Loucy (cell line): Measurements from ENCODE around the gene CDH13.

Experiments
- H2AFZ ChIP-seq: fragments of 200-600 bp; sonication (generic); 2 replicates; pipeline ENCODE4 v1.6.0; 2016; ENCODE audit warnings: antibody characterized with exemption, mild to moderate bottlenecking, low read length, moderate library complexity
- H3F3A ChIP-seq: fragments of 200-600 bp; 2 replicates; pipeline ENCODE4 v1.6.0; 2016; ENCODE audit warnings: antibody characterized with exemption, low read depth, mild to moderate bottlenecking
- H3K27me3 ChIP-seq: fragments of 200-600 bp; sonication (generic); 2 replicates; pipeline ENCODE4 v1.6.1; 2014; ENCODE audit warnings: low read length, mild to moderate bottlenecking; ENCODE audit not compliant: insufficient read depth, poor library complexity, severe bottlenecking
- H3K36me3 ChIP-seq: fragments of 200-600 bp; sonication (generic); 2 replicates; pipeline ENCODE4 v1.6.1; 2016; ENCODE audit warnings: low read length; ENCODE audit not compliant: insufficient read depth
- H3K4me1 ChIP-seq: fragments of 200-600 bp; sonication (generic); 2 replicates; pipeline ENCODE4 v1.5.1; 2014; ENCODE audit warnings: low read length, mild to moderate bottlenecking; ENCODE audit not compliant: insufficient read depth, poor library complexity, severe bottlenecking
- H3K4me2 ChIP-seq: fragments of 200-600 bp; sonication (generic); 2 replicates; pipeline ENCODE4 v1.6.0; 2014; ENCODE audit warnings: antibody characterized with exemption, low read length, low read depth, mild to moderate bottlenecking; ENCODE audit not compliant: poor library complexity, severe bottlenecking
- H3K4me3 ChIP-seq: fragments of 200-600 bp; sonication (generic); 2 replicates; pipeline ENCODE4 v1.5.1; 2014; ENCODE audit warnings: low read length, mild to moderate bottlenecking, mixed read lengths; ENCODE audit not compliant: poor library complexity, severe bottlenecking
- H3K79me2 ChIP-seq: fragments of 200-600 bp; sonication (generic); 2 replicates; pipeline ENCODE4 v1.6.1; 2014; ENCODE audit warnings: low read length; ENCODE audit not compliant: insufficient read depth
- H3K9ac ChIP-seq: fragments of 200-600 bp; sonication (generic); 2 replicates; pipeline ENCODE4 v1.6.0; 2014; ENCODE audit warnings: mild to moderate bottlenecking, low read depth, low read length, moderate library complexity; ENCODE audit not compliant: poor library complexity, severe bottlenecking
- H3K9me2 ChIP-seq: fragments of 200-600 bp; sonication (generic); replicated peaks from 2 replicates; pipeline ENCODE4 v1.6.1; 2016; ENCODE audit warnings: low read depth, low read length, mixed read lengths
- H3K9me3 ChIP-seq: fragments of 200-600 bp; sonication (generic); 2 replicates; pipeline ENCODE4 v1.6.1; 2014; ENCODE audit warnings: mild to moderate bottlenecking, antibody characterized with exemption, low read length, low read depth; ENCODE audit not compliant: insufficient read depth
- H4K20me1 ChIP-seq: fragments of 200-600 bp; sonication (generic); 2 replicates; pipeline ENCODE4 v1.6.0; 2014; ENCODE audit warnings: antibody characterized with exemption, low read length, mild to moderate bottlenecking; ENCODE audit not compliant: insufficient read depth, poor library complexity, severe bottlenecking
- EZH2phosphoT487 ChIP-seq: fragments of 200-600 bp; IDR thresholded peaks from 2 replicates; pipeline ENCODE4 v1.6.1; 2018; ENCODE audit warnings: antibody characterized with exemption, mild to moderate bottlenecking, moderate library complexity, borderline replicate concordance
- TF ChIP-seq, protein P1 (sequence below): fragments of 200-600 bp; sonication (generic); conservative IDR thresholded peaks from 2 replicates; pipeline ENCODE4 v1.5.1; 2014; ENCODE audit warnings: mild to moderate bottlenecking, antibody characterized with exemption, low read length

Gene CDH13

DNA sequence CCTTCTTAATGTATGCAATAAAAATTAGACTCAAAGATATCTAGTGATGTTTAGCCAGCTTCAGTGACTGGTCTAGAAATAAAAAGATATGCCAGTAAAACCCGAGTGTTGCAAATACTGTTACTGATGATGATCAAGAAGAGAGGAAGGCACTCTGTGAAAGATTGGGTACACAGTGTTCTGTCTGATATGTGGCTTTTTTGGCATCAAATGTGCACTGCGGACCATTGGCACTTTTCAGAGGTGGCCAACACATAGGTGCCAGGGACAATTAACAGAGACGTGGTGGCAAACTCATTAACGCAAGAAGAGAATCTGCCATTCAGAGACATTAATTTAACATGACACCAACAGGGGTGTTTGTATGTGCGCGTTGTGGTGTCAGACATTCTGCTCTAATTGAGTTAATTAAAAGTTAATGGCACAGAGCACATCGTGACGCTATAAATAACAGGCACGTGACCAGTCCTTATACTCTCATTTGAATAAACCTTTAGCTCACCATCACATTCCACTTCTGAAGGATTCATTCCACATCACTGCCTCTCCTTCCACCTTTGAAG lies 631.7 kb downstream of the CDH13 start:
- H3K4me1 ChIP-seq: no peaks in the 10 kb centered on the region
- no peaks in the 10 kb centered on the region for H3K27me3 ChIP-seq
- H3K9ac ChIP-seq: no peak overlapping the region
- H3K9me3 ChIP-seq: no peaks in the 10 kb centered on the region
- no peak overlapping the region for H2AFZ ChIP-seq
- no peaks in the 10 kb centered on the region for H4K20me1 ChIP-seq
- H3F3A ChIP-seq: no peaks in the 10 kb centered on the region
- no peaks in the 10 kb centered on the region for H3K79me2 ChIP-seq
- TF ChIP-seq, protein P1, sequence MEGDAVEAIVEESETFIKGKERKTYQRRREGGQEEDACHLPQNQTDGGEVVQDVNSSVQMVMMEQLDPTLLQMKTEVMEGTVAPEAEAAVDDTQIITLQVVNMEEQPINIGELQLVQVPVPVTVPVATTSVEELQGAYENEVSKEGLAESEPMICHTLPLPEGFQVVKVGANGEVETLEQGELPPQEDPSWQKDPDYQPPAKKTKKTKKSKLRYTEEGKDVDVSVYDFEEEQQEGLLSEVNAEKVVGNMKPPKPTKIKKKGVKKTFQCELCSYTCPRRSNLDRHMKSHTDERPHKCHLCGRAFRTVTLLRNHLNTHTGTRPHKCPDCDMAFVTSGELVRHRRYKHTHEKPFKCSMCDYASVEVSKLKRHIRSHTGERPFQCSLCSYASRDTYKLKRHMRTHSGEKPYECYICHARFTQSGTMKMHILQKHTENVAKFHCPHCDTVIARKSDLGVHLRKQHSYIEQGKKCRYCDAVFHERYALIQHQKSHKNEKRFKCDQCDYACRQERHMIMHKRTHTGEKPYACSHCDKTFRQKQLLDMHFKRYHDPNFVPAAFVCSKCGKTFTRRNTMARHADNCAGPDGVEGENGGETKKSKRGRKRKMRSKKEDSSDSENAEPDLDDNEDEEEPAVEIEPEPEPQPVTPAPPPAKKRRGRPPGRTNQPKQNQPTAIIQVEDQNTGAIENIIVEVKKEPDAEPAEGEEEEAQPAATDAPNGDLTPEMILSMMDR: no peak
- no peak for TF ChIP-seq EZH2phosphoT487
- H3K4me3 ChIP-seq: no peak overlapping the region
- no peaks in the 10 kb centered on the region for H3K36me3 ChIP-seq
- H3K9me2 ChIP-seq: no peaks in the 10 kb centered on the region
- H3K4me2 ChIP-seq: no peak overlapping the region

DNA sequence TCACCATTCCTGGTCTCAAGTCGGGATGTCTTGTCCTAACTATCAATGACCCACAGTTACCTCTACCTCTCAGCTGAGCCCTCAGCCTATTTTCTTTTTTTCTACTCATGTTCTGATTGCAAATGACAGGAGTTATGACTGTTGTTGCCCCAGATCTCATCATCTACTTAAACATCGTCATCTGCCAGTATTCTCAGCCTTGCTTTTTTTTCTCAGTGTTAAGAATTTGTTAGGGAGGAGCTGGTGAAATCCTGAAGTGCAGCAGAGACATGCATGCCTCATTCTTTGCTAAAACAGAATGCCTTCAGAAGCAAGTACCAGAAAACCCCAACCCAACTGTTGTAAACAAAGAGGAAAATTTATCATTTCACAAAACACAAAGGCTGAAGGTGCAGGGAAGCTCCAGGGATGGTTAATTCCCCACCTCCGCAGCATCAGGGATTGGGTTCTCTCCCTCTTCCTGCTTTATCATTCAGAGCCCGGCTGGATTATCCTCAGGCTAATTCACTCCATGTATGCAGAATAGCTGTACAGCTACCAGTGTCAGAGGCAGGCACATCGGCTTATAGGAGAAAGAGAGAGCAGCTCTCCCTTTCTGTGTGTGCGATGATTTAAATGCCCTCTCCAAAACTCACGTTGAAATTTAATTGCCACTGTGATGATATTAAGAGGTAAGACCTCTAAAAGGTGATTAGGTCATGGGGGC lies 640.2 kb downstream of the CDH13 start:
- Histone ChIP-seq H2AFZ (no peak overlapping the region), H3K4me3 (no peak overlapping the region)

DNA sequence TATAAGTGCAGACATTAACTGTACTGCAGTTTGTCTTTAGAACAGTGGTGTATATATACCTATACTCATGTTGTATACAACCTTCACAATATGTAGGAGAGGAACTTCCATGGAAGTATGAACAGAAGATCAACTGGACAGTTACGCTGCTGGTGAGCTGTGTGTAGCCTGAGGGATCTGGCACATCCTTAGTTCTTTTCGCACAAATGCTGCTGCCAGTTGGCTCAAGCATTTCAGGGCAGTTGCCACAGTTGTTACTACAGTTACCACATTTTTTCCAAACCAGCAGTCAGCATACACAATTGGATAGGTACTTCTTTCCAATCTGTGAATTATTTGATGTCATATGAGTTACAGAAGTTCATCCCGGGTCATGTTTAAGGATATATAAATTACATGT lies 641.4 kb downstream of the CDH13 start:
- Histone ChIP-seq H2AFZ (no peak overlapping the region), H3K9me3 (no peaks in the 10 kb centered on the region), H3K9me2 (no peaks in the 10 kb centered on the region), H3K4me1 (no peaks in the 10 kb centered on the region), H3K27me3 (no peaks in the 10 kb centered on the region), H3K4me3 (no peak overlapping the region), H3K79me2 (no peaks in the 10 kb centered on the region), H3K9ac (no peak overlapping the region), H3F3A (no peaks in the 10 kb centered on the region), H3K4me2 (no peak overlapping the region), H4K20me1 (no peaks in the 10 kb centered on the region), H3K36me3 (no peaks in the 10 kb centered on the region)
- TF ChIP-seq, protein P1: no peak
- TF ChIP-seq EZH2phosphoT487: no peak

More for the DNA sequence above, 640.2 kb downstream of the CDH13 start:
- no peaks in the 10 kb centered on the region for H3K79me2 ChIP-seq
- H3K27me3 ChIP-seq: no peaks in the 10 kb centered on the region
- no peak overlapping the region for H3K9ac ChIP-seq
- TF ChIP-seq, protein P1: no peak
- TF ChIP-seq EZH2phosphoT487: no peak
- H3K9me3 ChIP-seq: no peaks in the 10 kb centered on the region
- no peaks in the 10 kb centered on the region for H3K4me1 ChIP-seq
- no peaks in the 10 kb centered on the region for H3F3A ChIP-seq
- H3K9me2 ChIP-seq: no peaks in the 10 kb centered on the region
- H3K4me2 ChIP-seq: no peak overlapping the region
- H3K36me3 ChIP-seq: no peaks in the 10 kb centered on the region
- H4K20me1 ChIP-seq: no peaks in the 10 kb centered on the region
